SK-N-SH (cell line): ENCODE results near the gene GLYAT. TPM values are rescaled to one million over a fixed set of nuclear protein-coding genes. Genes with fewer than 3 reads are reported as not detected.

Source experiments
- polyA plus RNA-seq, 3 experiments: library from polyadenylated mRNA; depleted of rRNA; stranded (reverse); fragments of >200 nt; gene quantifications; 2 replicates each; pipeline ENCODE4 v1.2.3, GENCODE V29; 2012

GLYAT gene
- polyA plus RNA-seq, 1 of the 3 experiments (the other 2 are of a cell fraction): not detected

Other genes starting within 250 kb of the GLYAT start
- gene OR5B21, start 223.8 kb downstream of the GLYAT start, polyA plus RNA-seq (2012; rRNA removed): not detected in 2 replicates
- 4.4 and 6.6 TPM in 2 replicates for gene LPXN, start 156.1 kb downstream of the GLYAT start, polyA plus RNA-seq (2012; rRNA removed)
- gene ZFP91, start 152.9 kb downstream of the GLYAT start, polyA plus RNA-seq (2012; rRNA removed): 12.2 and 15.7 TPM in 2 replicates
- 0.87 and 1.4 TPM in 2 replicates for gene CNTF, start 109.3 kb downstream of the GLYAT start, polyA plus RNA-seq (2012; rRNA removed)
- gene GLYATL2, start 112.8 kb upstream of the GLYAT start, polyA plus RNA-seq (2012; rRNA removed): 0.31 and 0.34 TPM in 2 replicates
- gene GLYATL1, start 207.5 kb upstream of the GLYAT start, polyA plus RNA-seq (2012; rRNA removed): 0.21 and 0.29 TPM in 2 replicates